ENCODE data around the gene FAM222A.

Gene FAM222A

GRCh38 chr12:109753959-109754358 lies 40.3 kb downstream of the FAM222A start:
- Histone ChIP-seq H3K27me3 (ENCODE audit: insufficient read depth, poor library complexity, severe bottlenecking) (no peaks in the 10 kb centered on the region), H3K4me3 (replicated peaks; ENCODE audit: insufficient read depth, low read length) (no peak overlapping the region), H3K27ac (replicated peaks) (no peak overlapping the region)
- TF ChIP-seq, protein P1, sequence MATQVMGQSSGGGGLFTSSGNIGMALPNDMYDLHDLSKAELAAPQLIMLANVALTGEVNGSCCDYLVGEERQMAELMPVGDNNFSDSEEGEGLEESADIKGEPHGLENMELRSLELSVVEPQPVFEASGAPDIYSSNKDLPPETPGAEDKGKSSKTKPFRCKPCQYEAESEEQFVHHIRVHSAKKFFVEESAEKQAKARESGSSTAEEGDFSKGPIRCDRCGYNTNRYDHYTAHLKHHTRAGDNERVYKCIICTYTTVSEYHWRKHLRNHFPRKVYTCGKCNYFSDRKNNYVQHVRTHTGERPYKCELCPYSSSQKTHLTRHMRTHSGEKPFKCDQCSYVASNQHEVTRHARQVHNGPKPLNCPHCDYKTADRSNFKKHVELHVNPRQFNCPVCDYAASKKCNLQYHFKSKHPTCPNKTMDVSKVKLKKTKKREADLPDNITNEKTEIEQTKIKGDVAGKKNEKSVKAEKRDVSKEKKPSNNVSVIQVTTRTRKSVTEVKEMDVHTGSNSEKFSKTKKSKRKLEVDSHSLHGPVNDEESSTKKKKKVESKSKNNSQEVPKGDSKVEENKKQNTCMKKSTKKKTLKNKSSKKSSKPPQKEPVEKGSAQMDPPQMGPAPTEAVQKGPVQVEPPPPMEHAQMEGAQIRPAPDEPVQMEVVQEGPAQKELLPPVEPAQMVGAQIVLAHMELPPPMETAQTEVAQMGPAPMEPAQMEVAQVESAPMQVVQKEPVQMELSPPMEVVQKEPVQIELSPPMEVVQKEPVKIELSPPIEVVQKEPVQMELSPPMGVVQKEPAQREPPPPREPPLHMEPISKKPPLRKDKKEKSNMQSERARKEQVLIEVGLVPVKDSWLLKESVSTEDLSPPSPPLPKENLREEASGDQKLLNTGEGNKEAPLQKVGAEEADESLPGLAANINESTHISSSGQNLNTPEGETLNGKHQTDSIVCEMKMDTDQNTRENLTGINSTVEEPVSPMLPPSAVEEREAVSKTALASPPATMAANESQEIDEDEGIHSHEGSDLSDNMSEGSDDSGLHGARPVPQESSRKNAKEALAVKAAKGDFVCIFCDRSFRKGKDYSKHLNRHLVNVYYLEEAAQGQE (IDR thresholded peaks at IDR 0.05; ENCODE audit: insufficient replicate concordance, low read depth), result no peak
- no peak for TF ChIP-seq POLR2AphosphoS5 (IDR thresholded peaks at IDR 0.05; ENCODE audit: low read depth)
- no peak for TF ChIP-seq GABPA (IDR thresholded peaks at IDR 0.05; ENCODE audit: low read depth)
- TF ChIP-seq CTCF (IDR thresholded peaks at IDR 0.05; ENCODE audit: insufficient read depth, low read length), result no peak
- no peak for TF ChIP-seq SPI1 (IDR thresholded peaks at IDR 0.05; ENCODE audit: borderline replicate concordance, low read depth)
- DNase-seq (ENCODE audit: low read depth in 1 of 2, low spot score in 1 of 2), result no peak

GRCh38 chr12:109756457-109756856 lies 42.8 kb downstream of the FAM222A start:
- DNase-seq (ENCODE audit: low read depth in 1 of 2, low spot score in 1 of 2), result no peak
- no peaks in the 10 kb centered on the region for H3K27me3 ChIP-seq (ENCODE audit: insufficient read depth, poor library complexity, severe bottlenecking)
- TF ChIP-seq, protein P1 (IDR thresholded peaks at IDR 0.05; ENCODE audit: insufficient replicate concordance, low read depth), result no peak
- no peak for TF ChIP-seq CTCF (IDR thresholded peaks at IDR 0.05; ENCODE audit: insufficient read depth, low read length)
- no peak for TF ChIP-seq GABPA (IDR thresholded peaks at IDR 0.05; ENCODE audit: low read depth)
- no peak for TF ChIP-seq POLR2AphosphoS5 (IDR thresholded peaks at IDR 0.05; ENCODE audit: low read depth)
- TF ChIP-seq SPI1 (IDR thresholded peaks at IDR 0.05; ENCODE audit: borderline replicate concordance, low read depth), result no peak
- H3K27ac ChIP-seq (replicated peaks), result no peak overlapping the region
- no peak overlapping the region for H3K4me3 ChIP-seq (replicated peaks; ENCODE audit: insufficient read depth, low read length)

DNA sequence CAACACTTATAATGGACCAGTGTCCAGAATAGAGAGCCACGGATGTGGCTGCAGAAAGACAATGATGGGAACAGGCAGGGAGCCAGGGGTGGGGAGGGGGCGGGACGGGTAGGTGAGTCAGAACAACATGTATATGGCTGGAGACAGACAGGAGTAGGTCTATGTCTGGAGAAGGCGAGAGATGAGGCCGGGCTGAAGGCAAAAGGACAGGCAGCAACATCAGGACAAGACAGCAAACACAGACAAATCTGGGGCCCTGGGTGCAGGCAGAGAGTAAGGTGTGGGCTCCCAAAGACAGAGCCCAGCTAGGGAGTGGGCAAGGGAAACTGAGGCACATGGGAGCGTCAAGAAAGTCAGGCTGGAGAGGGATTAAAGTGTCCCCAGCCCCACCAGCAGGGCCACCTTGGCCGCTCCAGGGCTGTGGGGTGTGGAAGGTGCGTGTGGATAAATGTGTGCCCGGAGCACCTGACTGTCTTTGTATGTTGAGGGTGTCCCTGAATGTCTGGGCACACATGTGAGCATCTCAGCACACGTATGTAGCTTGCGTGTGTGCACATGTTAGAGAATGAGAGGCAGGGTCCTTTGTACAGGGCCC lies 44.1 kb downstream of the FAM222A start:
- H3K27me3 ChIP-seq (ENCODE audit: insufficient read depth, poor library complexity, severe bottlenecking), result no peaks in the 10 kb centered on the region
- no peak for TF ChIP-seq CTCF (IDR thresholded peaks at IDR 0.05; ENCODE audit: insufficient read depth, low read length)
- TF ChIP-seq SPI1 (IDR thresholded peaks at IDR 0.05; ENCODE audit: borderline replicate concordance, low read depth), result no peak
- TF ChIP-seq, protein P1 (IDR thresholded peaks at IDR 0.05; ENCODE audit: insufficient replicate concordance, low read depth), result no peak
- TF ChIP-seq POLR2AphosphoS5 (IDR thresholded peaks at IDR 0.05; ENCODE audit: low read depth), result no peak
- no peak for TF ChIP-seq GABPA (IDR thresholded peaks at IDR 0.05; ENCODE audit: low read depth)
- no peak overlapping the region for H3K4me3 ChIP-seq (replicated peaks; ENCODE audit: insufficient read depth, low read length)
- DNase-seq (ENCODE audit: low read depth in 1 of 2, low spot score in 1 of 2), result no peak
- H3K27ac ChIP-seq (replicated peaks), result no peak overlapping the region
